PC-9 (cell line): ENCODE measurements around the gene FUT3. TPM values are rescaled to one million over a fixed set of nuclear protein-coding genes. Genes with fewer than 3 reads are reported as not detected.
A peak's percentile ranks its signal among the peaks of the same experiment; 100 is the strongest.

ENCODE experiments used
- BruUV-seq: library from RNA; stranded (reverse); fragments of 400-500 nt; replicated peaks from 2 replicates; lab custom pipeline; 2021; lab: Mats Ljungman, UMichigan
- CTCF ChIA-PET: fragments of 300-600 bp; sonication (Branson Sonifier 250); formaldehyde crosslinking; loops from one replicate; lab custom pipeline; 2022; ENCODE audit warnings: antibody characterized with exemption; lab: Charles Lee
- POLR2A ChIA-PET: fragments of 300-600 bp; sonication (Branson Sonifier 250); formaldehyde crosslinking; loops from one replicate; lab custom pipeline; 2022; ENCODE audit warnings: antibody characterized with exemption; ENCODE audit not compliant: unreplicated experiment; lab: Charles Lee
- DNase-seq, 2 experiments: peaks; one replicate each; pipeline versions ENCODE4 v3.0.0 to v3.0.0-alpha.2; 2015 to 2022; ENCODE audit warnings: mixed read lengths in 1 of 2
- H2AFZ ChIP-seq: fragments of 200-600 bp; sonication (generic); 2 replicates; pipeline ENCODE4 v1.8.1; 2017; ENCODE audit warnings: antibody characterized with exemption
- H3F3A ChIP-seq: fragments of 200-600 bp; sonication (generic); 2 replicates; pipeline ENCODE4 v1.8.1; 2017; ENCODE audit warnings: antibody characterized with exemption, mild to moderate bottlenecking, low read depth; ENCODE audit not compliant: insufficient read depth
- H3K27ac ChIP-seq: fragments of 200-600 bp; sonication (generic); 2 replicates; pipeline ENCODE4 v1.6.1; 2016; ENCODE audit warnings: mixed run types
- H3K27me3 ChIP-seq: fragments of 200-600 bp; sonication (generic); 2 replicates; pipeline ENCODE4 v1.6.1; 2016; ENCODE audit warnings: low read depth, mixed run types; ENCODE audit not compliant: insufficient read depth
- H3K36me3 ChIP-seq: fragments of 200-600 bp; sonication (generic); 2 replicates; pipeline ENCODE4 v1.6.1; 2016; ENCODE audit warnings: low read depth, mixed run types
- H3K4me1 ChIP-seq: fragments of 200-600 bp; sonication (generic); replicated peaks from 2 replicates; pipeline ENCODE4 v1.6.1; 2016; ENCODE audit warnings: mixed run types; ENCODE audit not compliant: insufficient read depth
- H3K4me2 ChIP-seq: fragments of 200-600 bp; sonication (generic); 2 replicates; pipeline ENCODE4 v1.6.1; 2017; ENCODE audit warnings: mixed run types
- H3K4me3 ChIP-seq: fragments of 200-600 bp; sonication (generic); 2 replicates; pipeline ENCODE4 v1.6.1; 2016; ENCODE audit warnings: mixed run types
- H3K79me2 ChIP-seq: fragments of 200-600 bp; sonication (generic); 2 replicates; pipeline ENCODE4 v1.6.1; 2017; ENCODE audit warnings: low read depth, mixed run types
- H3K9me2 ChIP-seq: fragments of 200-600 bp; sonication (generic); 2 replicates; pipeline ENCODE4 v1.8.1; 2017; ENCODE audit warnings: mild to moderate bottlenecking; ENCODE audit not compliant: insufficient read depth
- H3K9me3 ChIP-seq: fragments of 200-600 bp; sonication (generic); 2 replicates; pipeline ENCODE4 v1.8.1; 2016; ENCODE audit warnings: low read depth; ENCODE audit not compliant: insufficient read depth
- H4K20me1 ChIP-seq: fragments of 200-600 bp; sonication (generic); 2 replicates; pipeline ENCODE4 v1.8.1; 2017; ENCODE audit not compliant: insufficient read depth
- CTCF ChIP-seq: fragments of 200-600 bp; sonication (generic); conservative IDR thresholded peaks from 2 replicates; pipeline ENCODE4 v1.6.1; 2017; ENCODE audit warnings: mixed run types, antibody characterized with exemption, mild to moderate bottlenecking, moderate library complexity
- EZH2 ChIP-seq: fragments of 200-600 bp; sonication (generic); IDR thresholded peaks from 2 replicates; pipeline ENCODE4 v1.8.0; 2017; ENCODE audit warnings: antibody characterized with exemption, low read depth
- intact Hi-C: fragments of 100-400 bp; cut with micrococcal nuclease; formaldehyde crosslinking; loops from one replicate; pipeline ENCODE4 v1.10.0; 2022; ENCODE audit not compliant: unreplicated experiment
- total RNA-seq: library from RNA; stranded (reverse); gene quantifications from 2 replicates; pipeline ENCODE4 v1.2.3, GENCODE V29; 2021

The FUT3 gene
- total RNA-seq, 1 experiment from 2014 or later = 28.5 TPM

GRCh38 chr19:5893296-5893903 is 42.2 kb upstream of the FUT3 start:
- peaks cover 9% of the 10 kb centered on the region; the same call in 1 of the 2 replicates for H4K20me1 ChIP-seq
- no peaks in the 10 kb centered on the region for H3K9me2 ChIP-seq
- no peak overlapping the region for H2AFZ ChIP-seq
- TF ChIP-seq EZH2 = no peak
- no peak for TF ChIP-seq CTCF
- no peak overlapping the region for H3K4me3 ChIP-seq
- CTCF ChIA-PET = no interaction called here
- DNase-seq = no peak
- POLR2A ChIA-PET = no interaction called here
- no TSS peak for BruUV-seq
- H3K4me1 ChIP-seq = no peaks in the 10 kb centered on the region
- no peaks in the 10 kb centered on the region; the same call in 1 of the 2 replicates for H3F3A ChIP-seq
- H3K27me3 ChIP-seq = no peaks in the 10 kb centered on the region
- H3K27ac ChIP-seq = no peak overlapping the region
- intact Hi-C loops = no loop called here
- no peak overlapping the region for H3K4me2 ChIP-seq
- no peaks in the 10 kb centered on the region for H3K36me3 ChIP-seq
- H3K79me2 ChIP-seq = no peaks in the 10 kb centered on the region
- H3K9me3 ChIP-seq = no peaks in the 10 kb centered on the region

GRCh38 chr19:5892772-5893275 is 41.6 kb upstream of the FUT3 start:
- no peak for DNase-seq
- intact Hi-C loops = loop anchor here (1.0 kb wide), 1 partner anchor 89 kb away; no protein-coding TSS in a partner anchor
- H4K20me1 ChIP-seq = peaks cover 7% of the 10 kb centered on the region; the same call in 1 of the 2 replicates
- H3K4me1 ChIP-seq = no peaks in the 10 kb centered on the region
- H3K79me2 ChIP-seq = no peaks in the 10 kb centered on the region
- H3K36me3 ChIP-seq = no peaks in the 10 kb centered on the region
- no peaks in the 10 kb centered on the region; the same call in 1 of the 2 replicates for H3F3A ChIP-seq
- H3K9me2 ChIP-seq = no peaks in the 10 kb centered on the region
- ChIA-PET CTCF (no interaction called here), POLR2A (no interaction called here)
- H3K9me3 ChIP-seq = no peaks in the 10 kb centered on the region
- TF ChIP-seq EZH2 (no peak), CTCF (no peak)
- no peak overlapping the region for H3K4me2 ChIP-seq
- no peaks in the 10 kb centered on the region for H3K27me3 ChIP-seq
- H3K27ac ChIP-seq = no peak overlapping the region
- no peak overlapping the region for H3K4me3 ChIP-seq
- no peak overlapping the region for H2AFZ ChIP-seq
- TSS peak; percentile 6 for BruUV-seq

- DNase-seq = no peak
- no peaks in the 10 kb centered on the region for H3K79me2 ChIP-seq
- H3K4me2 ChIP-seq = no peak overlapping the region
- peaks cover 4% of the 10 kb centered on the region; the same call in 1 of the 2 replicates for H4K20me1 ChIP-seq
- H3K9me2 ChIP-seq = no peaks in the 10 kb centered on the region
- H2AFZ ChIP-seq = no peak overlapping the region
- no peaks in the 10 kb centered on the region for H3K9me3 ChIP-seq
- peak; percentile 64 for TF ChIP-seq CTCF
- no peak for TF ChIP-seq EZH2
- POLR2A ChIA-PET = no interaction called here
- H3F3A ChIP-seq = no peaks in the 10 kb centered on the region; the same call in 1 of the 2 replicates
- no peaks in the 10 kb centered on the region for H3K36me3 ChIP-seq
- intact Hi-C loops = loop anchor here (1.0 kb wide), 1 partner anchor 88 kb away; no protein-coding TSS in a partner anchor
- H3K4me1 ChIP-seq = no peaks in the 10 kb centered on the region
- H3K27me3 ChIP-seq = no peaks in the 10 kb centered on the region
- no peak overlapping the region for H3K4me3 ChIP-seq
- CTCF ChIA-PET = interaction anchor here (0.6 kb wide), 1 partner anchor 116 kb away, joined by 6 read pairs; no protein-coding TSS in a partner anchor
- H3K27ac ChIP-seq = no peak overlapping the region
- BruUV-seq = no TSS peak
Measured at GRCh38 chr19:5891938-5892771, 40.9 kb upstream of the FUT3 start.
